Hematopoietic multipotent progenitor cell treated with erythropoietin and hydrocortisone succinate and interleukin-3 and kit ligand, for 6 days (in vitro differentiated cells): ENCODE data around the gene MCCC1.
A peak's percentile ranks its signal among the peaks of the same experiment; 100 is the strongest.

Experiments
- DNase-seq: peaks from one replicate; pipeline ENCODE4 v3.0.0-alpha.2; 2015

Gene MCCC1

GRCh38 chr3:182980204-182981037 lies 118.9 kb downstream of the MCCC1 start, which contains the start of gene DCUN1D1:
Gene DCUN1D1 (minus strand): TSS chr3:182980538. CDS start chr3:182980489, 49 bp downstream.
- DNase-seq: peak; percentile 89

GRCh38 chr3:182979674-182980191 lies 119.6 kb downstream of the MCCC1 start:
- DNase-seq: peak; percentile 70

- peak; percentile 48 for DNase-seq
Observed at GRCh38 chr3:182979103-182979673, 120.1 kb downstream of the MCCC1 start.

- no peak for DNase-seq
Observed at GRCh38 chr3:182978387-182978786, 120.9 kb downstream of the MCCC1 start.

GRCh38 chr3:182973047-182973446 lies 126.2 kb downstream of the MCCC1 start:
- no peak for DNase-seq

GRCh38 chr3:182972387-182972786 lies 126.9 kb downstream of the MCCC1 start:
- DNase-seq: no peak

GRCh38 chr3:182971637-182972036 lies 127.7 kb downstream of the MCCC1 start:
- no peak for DNase-seq

- DNase-seq: no peak
Observed at GRCh38 chr3:182970811-182971418, 128.4 kb downstream of the MCCC1 start.

GRCh38 chr3:182969853-182970252 lies 129.4 kb downstream of the MCCC1 start:
- DNase-seq: no peak

- DNase-seq: peak; percentile 53
Observed at GRCh38 chr3:182969277-182969676, 130.0 kb downstream of the MCCC1 start.

GRCh38 chr3:182967218-182968204 lies 131.8 kb downstream of the MCCC1 start:
- no peak for DNase-seq

- DNase-seq: no peak
Observed at GRCh38 chr3:182965861-182966366, 133.4 kb downstream of the MCCC1 start.
